HEK293 (cell line): ENCODE results near the gene HAUS5.

Experiments used
- TCF7L2 ChIP-seq: IDR thresholded peaks from 2 replicates; pipeline ENCODE4 v1.6.1; 2011; ENCODE audit warnings: low read depth, mild to moderate bottlenecking, inconsistent platforms, low read length, moderate library complexity, borderline replicate concordance
- TF ChIP-seq, protein P1 (sequence below): fragments of 450-650 bp; formaldehyde crosslinking; IDR thresholded peaks from 2 replicates; pipeline ENCODE4 v1.5.1; 2016; ENCODE audit warnings: missing biosample characterization, missing genetic modification characterization

DNA sequence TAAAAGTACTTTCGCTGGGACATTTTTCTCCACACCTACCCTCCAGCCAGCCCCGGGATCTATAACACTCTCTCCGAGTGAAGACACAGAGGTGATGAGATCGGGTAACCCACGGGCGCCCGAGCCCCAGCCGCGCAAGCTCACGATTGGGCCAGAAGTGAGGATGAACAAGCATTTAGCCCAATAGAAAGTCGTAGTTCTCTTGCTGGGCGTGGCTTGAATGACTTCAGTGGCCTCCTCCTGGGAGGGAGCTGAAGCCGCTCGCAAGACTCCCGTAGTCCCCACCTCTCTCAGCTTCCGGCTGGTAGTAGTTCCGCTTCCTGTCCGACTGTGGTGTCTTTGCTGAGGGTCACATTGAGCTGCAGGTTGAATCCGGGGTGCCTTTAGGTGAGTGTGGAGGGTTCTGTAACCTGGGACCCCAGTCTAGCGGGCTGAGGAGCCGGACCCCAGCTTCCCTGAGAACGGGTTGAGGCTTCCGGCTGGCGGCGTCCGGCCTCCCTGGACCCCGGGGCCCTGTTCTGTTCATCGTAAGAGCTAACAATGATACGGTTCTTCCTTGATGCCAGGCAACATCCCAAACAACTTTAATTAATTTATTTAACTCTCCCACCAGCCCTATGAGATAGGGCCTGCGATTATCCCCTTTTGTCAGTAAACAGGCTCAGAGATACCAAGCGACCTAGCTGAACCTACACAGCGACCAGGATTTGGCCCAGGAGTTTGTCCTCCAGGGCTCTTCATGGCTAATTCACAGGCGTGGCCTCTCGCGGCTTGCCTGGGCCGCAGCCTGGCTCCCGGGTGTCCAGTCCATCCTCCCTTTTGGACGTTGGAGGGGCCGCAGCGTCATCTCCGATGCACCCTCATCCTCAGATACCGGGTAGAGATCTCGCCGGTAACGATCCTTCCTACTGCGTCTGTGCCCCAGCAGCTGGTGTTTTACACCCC lies 35.8 kb downstream of the HAUS5 start, which contains the start of gene COX6B1:
- TF ChIP-seq, protein P1, sequence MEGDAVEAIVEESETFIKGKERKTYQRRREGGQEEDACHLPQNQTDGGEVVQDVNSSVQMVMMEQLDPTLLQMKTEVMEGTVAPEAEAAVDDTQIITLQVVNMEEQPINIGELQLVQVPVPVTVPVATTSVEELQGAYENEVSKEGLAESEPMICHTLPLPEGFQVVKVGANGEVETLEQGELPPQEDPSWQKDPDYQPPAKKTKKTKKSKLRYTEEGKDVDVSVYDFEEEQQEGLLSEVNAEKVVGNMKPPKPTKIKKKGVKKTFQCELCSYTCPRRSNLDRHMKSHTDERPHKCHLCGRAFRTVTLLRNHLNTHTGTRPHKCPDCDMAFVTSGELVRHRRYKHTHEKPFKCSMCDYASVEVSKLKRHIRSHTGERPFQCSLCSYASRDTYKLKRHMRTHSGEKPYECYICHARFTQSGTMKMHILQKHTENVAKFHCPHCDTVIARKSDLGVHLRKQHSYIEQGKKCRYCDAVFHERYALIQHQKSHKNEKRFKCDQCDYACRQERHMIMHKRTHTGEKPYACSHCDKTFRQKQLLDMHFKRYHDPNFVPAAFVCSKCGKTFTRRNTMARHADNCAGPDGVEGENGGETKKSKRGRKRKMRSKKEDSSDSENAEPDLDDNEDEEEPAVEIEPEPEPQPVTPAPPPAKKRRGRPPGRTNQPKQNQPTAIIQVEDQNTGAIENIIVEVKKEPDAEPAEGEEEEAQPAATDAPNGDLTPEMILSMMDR (tag by site-specific recombination), result no peak; the same call in 1 of the 2 replicates
- no peak for TF ChIP-seq TCF7L2
